Left forelimb (tissue), 1 donor: ENCODE data around the gene ACP3.
"Not testable (repeated sequence)": the region's sequence is repeated elsewhere in the genome, so short reads cannot be mapped to it uniquely, and the experiment has no call there.

Experiments used
- DNase-seq: peaks from one replicate; pipeline ENCODE4 v3.0.0-alpha.2; 2018; ENCODE audit warnings: low spot score

ACP3 gene

DNA sequence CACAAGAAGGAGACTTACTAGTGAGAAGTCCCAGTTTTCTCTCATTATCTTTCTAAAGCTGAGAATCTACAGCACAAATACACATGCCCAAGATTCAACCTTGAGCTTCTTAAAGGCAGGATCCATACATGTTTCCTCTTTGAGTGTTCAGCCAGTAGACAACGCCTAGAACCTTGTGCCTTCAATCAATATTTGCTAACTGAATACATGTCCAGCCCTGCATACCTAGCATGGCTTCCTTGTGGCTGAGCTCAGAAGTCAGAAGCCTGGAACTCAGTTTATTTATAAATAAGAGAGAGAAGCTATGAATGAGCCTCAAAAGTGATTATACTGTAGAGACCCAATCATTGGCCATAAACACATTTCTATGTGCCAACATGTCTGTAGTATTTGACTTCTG lies 43.5 kb downstream of the ACP3 start:
- no peak for DNase-seq

DNA sequence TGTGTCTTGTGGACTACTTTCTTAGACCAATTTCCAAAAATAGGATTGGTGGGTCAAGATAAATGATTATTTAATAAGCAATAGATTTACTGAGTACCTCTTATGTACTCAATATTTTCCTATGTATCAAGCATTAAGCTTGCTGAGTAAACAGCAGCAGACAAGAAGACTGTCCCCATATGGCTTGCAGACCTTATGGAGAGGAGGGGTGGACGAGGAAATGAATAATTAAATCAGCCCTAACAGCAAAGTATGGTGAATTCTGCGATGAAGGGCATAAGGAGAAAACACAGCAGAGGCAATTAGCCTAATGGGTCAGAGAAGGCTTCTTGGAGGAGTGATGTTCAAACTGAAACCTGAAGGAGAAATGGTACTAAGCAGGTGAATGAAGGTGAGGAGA lies 45.1 kb downstream of the ACP3 start:
- DNase-seq, result no peak

DNA sequence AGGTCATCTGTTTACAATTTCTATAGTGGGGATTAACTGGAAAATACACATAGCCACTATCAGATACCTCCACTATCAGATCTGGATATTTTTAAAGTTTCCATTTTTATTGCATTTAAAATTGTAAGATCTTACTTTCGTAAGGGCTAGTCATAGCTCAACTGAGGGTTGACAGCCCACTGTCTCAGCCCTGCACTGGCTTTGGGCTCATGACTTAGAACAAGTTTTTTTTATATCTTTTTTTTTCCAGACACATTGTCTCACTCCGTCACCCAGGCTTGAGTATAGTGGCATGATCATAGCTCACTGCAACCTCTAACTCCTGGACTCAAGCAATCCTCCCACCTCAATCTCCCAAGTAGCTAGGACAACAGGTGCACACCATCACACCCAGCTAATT lies 51.3 kb downstream of the ACP3 start:
- no peak for DNase-seq

DNA sequence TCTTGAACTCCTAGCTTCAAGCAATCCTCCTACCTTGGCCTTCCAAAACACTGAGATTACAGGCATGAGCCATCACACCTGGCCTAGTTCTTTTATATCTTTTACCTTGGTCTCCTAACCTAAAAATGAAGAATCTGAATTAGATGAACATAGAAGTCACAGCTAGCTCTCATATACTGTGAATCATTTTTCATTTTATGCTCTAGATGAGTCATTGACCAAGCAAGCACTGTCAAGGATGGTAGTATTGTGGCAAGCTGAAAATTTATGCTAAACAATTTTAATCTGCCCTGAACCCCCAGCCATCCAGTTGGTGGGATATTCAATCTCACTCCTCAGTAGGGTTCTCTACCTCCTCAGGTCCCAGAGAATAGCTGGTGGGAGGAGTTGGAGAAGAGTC lies 51.8 kb downstream of the ACP3 start:
- DNase-seq, result no peak

DNA sequence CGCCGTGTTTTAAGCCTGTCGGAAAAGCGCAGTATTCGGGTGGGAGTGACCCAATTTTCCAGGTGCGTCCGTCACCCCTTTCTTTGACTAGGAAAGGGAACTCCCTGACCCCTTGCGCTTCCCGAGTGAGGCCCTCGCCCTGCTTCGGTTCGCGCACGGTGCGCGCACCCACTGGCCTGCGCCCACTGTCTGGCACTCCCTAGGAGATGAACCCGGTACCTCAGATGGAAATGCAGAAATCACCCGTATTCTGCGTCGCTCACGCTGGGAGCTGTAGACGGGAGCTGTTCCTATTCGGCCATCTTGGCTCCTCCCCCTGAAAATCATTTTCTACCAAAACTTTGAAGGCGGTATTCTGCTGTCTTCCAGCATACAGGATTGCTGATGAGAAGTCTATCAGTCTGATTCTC lies 59.7 kb downstream of the ACP3 start:
- not testable (repeated sequence) for DNase-seq

DNA sequence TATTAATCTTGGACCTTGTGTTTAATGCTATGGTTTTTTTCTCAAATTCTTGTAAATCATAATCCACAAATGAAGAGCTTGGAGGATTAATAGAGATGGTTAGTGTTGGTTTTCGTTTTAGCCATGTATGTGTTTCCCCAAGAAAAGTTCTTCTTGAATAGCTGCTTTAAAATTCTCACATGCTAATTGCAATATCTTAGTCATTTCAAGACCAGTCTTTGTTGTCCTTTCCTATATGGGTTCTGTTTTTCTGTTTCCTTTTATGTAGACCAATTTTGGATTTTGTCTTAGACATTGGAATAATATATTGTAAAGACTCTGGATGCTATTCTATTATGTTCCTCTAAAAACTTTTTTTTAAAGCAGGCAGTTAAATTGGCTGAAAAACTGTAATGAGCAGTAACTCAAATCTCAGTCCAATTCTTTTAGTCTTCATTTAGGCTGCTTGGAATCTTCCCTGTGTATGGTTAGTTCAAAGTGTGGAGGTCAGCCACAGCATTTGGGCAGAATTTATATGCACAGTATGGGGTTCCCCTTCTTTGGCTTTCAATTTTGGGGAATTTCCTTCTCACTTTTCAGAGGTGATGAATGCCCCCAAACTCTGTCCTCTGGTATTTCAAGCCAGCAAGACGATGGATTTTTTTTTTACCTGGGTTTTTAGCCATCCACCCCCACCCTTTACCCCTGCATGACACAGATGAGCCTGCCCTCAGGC lies 61.0 kb downstream of the ACP3 start:
- DNase-seq, result no peak

DNA sequence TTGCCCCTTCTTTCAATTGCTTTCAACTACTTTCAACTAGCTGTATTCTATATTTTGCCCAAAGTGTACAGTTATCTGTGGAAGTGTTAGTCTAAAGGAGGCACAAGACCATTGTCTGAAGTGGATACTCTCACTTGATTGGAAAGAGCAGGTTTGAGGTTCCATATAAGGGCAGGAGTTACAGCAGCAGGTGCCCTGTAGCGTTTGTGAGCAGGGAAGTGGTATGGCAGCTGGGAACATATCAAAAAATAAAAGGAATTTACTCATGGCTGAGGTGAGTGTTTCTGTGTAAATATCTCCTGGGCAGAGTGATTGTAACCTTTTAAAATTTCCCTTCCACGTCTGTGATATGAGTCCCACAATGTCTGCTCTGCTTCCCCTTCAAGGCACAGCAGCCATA lies 61.6 kb downstream of the ACP3 start:
- DNase-seq, result no peak

DNA sequence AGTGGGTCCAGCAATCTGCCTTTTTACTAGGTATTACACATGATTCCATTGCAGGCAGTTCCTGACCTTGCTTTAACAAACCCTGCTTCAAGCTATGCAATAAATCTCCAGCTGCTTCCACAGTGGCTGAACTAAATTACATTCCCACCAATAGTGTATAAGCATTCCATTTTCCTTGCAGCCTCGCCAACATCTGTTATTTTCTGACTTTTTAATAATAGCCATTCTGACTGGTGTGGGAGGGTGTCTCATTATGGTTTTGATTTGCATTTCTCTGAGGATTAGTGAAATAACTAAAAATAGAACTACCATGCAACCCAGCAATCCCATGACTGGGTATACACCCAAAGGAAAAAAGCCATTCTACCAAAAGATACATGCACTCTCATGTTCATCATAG lies 63.7 kb downstream of the ACP3 start:
- no peak for DNase-seq

DNA sequence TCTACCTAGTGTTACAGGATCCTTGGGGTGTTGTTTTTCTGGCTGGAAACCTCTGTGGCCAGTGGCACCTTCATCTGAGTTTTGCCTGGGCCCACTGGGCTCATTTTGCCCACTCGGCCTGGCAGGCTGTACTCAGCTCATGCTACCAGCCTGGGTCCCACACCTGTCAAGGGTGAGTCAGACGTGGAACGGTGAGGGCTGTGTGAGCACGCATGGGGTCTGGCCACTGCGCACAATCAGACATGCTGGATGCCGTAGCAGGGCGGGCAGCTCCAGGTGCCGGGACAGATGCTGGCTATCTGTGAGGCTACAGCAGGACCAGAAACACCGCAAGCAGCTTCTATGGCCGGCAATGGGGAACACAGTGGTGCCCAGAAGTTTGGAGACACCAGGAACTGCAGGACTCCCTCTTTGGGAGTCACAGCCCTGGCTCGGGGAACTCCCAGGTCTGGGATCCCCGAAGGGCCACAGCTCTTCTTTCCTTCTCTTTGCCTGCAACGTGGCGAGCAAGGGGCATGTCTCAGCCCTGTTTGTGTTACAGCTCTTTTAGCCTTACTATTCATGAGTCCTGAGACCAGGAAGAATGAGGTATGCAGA lies 64.2 kb downstream of the ACP3 start:
- no peak for DNase-seq

DNA sequence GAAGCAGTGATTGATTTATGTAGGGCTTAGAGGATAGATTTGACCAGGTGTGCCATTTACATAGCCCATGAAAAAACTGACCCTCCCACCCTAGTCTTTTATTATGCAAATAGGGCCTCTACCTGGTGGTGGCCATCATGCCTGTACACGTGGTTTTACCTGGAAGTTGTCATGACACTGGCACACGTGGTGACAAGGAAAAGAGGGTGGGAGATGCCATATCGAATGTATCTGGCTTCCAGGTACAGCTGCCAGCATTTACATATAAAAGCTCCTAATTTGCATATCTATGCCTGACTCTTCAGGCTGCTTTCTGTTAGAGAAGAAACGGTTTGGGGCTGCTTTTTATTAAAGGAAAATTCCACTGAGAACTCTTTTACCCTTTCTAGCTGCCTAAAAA lies 65.1 kb downstream of the ACP3 start:
- no peak for DNase-seq

DNA sequence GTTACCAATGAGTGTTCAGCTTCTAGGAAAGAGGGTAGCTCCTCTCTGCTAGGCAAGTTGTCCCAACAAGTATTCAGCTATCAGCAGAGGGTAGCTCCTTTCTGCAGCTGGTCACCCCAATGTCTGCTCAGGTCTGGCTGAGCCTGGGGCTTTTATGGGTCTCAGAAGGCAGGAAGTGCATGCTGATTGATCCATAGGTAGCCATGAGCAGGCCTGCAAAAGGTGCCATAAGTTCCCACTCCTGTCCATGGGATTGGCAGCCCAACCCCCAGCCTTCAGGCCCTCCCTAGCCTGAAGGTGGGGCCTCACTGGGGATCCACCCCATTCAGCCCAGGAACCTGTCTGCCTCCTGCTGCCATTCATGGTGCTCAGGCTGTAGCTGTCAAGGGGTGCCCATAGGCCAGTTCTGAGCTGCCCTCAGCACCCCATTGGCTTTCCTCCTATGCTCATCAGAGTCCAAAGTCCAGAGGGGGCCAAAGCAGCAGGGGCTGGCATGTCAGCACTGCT lies 65.5 kb downstream of the ACP3 start:
- DNase-seq, result no peak

DNA sequence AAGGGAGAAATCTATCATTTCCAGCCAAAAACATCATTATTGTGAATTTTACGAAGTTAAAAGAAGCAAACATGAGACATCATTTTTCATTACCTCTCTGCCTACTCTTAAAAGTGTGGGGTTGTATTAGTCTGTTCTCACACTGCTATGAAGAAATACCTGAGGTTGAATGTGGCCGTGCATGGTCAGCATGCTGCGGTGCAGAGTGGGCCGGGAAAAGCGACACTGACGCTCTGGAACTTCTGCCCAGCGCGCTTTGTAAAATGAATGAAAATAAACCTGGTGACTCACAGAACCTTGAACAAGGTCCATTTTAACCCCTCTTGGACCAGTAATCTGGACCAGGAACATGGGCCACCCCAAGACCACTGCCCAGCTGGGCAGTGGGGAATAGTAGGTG lies 69.1 kb downstream of the ACP3 start:
- no peak for DNase-seq

DNA sequence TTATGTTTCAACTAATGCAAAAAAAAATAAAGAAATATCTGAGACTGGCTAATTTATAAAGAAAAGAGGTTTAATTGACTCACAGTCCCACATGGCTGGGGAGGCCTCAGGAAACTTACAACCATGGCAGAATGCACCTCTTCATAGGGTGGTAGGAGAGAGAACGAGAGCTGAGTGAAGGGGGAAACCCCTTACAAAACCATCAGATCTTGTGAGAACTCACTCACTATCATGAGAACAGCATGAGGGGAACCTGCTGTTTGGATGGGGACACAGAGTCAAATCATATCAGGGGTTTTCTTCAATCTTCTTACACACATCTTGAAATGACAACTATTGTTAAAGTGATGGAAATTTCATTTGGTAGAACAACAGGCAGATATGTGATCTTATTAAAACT lies 75.5 kb downstream of the ACP3 start:
- not testable (repeated sequence) for DNase-seq

DNA sequence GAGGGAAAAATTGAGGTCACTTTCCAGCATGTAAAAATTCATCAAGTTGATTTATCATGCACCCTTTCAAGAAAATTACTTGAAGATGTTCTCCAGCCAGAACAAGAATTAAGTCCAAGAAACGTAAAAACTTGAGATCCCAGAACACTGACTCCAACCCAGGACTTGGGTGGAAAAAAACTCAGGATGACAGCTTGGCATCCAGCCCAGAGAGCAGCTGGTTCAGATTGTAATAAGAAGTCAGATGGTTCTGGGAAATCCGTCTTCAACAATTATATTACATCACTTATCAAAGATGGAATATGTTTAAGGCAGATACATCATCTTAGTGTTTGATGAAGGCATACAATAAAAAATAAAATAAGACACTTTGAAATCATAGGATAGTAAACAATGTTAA lies 77.1 kb downstream of the ACP3 start:
- DNase-seq, result no peak

DNA sequence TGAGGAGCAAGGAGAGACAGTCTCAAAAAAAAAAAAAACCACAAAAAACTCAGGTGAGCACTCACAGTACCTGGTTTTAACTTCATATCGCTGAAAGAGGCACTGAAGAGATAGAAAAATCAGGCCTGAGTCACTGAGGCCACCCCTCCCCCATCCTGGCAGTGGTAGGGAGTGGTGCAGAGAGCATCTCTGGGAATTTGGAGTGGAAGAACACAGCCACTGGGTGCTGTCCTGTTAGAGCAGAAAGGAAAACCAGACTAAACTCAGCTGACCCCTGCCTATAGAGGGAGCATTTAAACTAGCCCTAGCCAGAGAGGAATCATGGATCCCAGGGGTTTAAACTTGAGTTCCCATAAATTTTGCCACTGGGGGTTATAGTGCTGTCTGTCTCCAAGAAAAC lies 77.9 kb downstream of the ACP3 start:
- no peak for DNase-seq

DNA sequence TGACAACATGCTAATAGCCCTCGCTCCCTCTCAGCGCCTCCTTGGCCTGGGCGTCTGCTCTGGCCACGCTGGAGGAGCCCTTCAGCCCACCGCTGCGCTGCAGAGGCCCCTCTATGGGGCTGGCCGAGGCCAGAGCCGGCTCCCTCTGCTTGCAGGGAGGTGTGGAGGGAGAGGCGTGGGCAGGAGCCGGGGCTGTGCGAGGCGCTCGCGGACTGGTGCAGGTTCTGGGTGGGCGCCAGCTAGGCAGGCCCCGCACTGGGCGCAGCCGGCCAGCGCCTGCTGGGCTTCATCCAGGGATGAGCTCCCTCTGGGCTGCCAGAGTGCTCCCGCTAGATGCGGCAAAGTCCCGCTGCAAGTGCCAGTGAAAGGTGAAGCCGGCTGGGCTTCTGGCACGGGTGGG lies 79.0 kb downstream of the ACP3 start:
- DNase-seq, result no peak

DNA sequence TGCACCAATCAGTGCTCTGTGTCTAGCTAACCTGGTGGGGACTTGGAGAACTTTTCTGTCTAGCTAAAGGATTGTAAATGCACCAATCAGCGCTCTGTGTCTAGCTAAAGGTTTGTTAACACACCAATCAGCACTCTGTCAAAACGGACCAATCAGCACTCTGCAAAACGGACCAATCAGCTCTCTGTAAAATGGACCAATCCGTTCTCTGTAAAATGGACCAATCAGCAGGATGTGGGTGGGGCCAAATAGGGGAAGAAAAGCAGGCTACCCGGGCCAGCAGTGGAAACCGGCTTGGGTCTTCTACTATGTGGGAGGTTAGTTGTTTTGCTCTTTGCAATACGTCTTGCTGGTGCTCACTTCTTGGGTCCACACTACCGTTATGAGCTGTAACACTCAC lies 79.6 kb downstream of the ACP3 start:
- DNase-seq, result not testable (repeated sequence)

DNA sequence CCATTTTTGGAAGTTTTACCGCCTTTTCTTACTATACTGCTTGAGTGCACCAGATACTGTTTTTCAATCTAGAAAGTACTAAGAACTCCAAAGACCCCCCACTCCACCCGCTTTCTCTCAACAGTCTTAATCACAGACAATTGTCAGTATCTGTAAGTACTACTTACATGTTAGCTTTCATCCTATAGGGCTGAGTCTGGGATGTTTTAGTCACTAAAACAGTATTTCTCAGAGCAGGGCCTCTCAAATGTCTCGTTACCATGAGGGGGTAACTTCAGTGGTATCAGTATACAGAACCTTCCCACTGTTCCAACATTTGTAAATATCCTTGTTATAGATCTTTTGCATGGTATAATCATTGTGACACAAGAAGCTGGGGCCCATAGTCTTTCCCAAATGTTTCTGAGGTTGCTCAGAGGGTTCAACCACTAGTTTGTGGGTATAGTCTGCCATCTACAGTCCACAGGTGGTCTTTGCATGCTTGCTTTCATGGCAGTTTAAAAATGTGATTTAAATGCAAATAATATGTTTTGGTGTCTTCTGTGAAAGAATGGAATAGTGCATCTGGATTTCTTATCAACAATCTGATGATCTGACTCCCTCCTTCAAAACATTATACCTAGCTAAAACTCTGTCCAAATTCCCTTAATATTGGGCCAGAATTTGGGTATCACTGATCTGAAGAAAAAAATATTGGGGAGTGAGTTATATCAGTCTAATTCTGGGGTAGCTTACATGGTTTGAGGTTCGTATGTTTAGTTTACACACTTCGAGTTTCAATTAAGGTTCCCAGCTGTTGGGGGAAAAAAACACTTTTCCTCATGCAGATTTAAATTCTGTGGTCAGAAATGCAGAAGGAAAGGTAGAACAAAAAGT lies 82.1 kb downstream of the ACP3 start:
- no peak for DNase-seq

DNA sequence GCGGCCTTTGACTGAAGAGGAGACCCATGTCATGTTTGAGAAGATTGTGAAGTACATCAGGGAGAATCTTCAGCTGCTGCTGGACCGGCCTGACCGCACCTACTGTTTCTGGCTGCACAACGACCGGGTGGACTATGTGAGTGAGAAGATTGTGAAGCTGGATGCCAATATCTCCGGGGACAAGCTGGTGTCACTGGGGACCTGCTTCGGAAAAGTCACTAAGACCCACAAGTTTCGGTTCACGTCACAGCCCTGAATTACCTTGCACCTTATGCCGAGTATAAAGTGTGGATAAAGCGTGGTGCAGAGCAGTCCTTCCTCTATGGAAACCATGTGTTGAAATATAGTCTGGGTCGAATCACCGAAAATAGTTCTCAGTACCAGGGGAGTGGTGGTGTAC lies 84.0 kb downstream of the ACP3 start:
- no peak for DNase-seq

DNA sequence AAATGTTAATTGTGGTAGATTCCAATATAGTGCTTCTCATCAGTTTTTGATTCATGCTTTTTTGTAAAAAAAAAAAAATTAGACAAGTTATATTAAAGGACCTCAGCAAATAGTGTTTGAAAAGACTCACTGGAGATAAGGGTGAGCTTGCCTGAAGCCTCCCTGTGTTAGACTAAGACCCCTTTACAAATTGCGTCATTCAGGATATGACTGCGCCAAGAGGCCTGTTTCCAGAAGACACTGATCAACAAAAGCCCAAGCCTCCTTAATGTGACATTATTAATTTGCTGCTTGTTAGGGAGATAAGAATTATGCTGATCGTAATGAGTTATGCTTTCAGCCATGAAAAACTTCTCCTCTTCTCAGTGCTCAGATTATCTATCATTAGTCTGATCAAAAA lies 87.1 kb downstream of the ACP3 start:
- DNase-seq, result no peak

DNA sequence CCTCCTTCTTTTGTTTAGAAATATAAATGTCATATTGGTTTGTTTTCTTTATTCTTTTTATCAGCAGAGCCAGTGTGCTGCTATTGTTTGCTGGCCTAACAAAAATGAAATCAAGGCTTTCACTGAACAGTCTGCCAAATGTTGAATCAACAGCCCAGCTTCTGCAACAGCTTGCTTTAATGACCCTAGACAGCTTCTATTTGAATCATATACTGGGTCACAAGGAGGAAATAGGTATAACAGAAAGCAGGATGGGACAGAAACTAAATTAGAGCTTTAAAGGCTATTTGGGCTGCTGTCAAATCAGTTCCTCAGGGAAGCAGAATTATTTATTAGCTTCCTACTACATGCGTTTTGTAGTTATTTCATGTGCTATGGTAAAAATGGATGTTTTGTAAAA lies 88.0 kb downstream of the ACP3 start:
- DNase-seq, result no peak

DNA sequence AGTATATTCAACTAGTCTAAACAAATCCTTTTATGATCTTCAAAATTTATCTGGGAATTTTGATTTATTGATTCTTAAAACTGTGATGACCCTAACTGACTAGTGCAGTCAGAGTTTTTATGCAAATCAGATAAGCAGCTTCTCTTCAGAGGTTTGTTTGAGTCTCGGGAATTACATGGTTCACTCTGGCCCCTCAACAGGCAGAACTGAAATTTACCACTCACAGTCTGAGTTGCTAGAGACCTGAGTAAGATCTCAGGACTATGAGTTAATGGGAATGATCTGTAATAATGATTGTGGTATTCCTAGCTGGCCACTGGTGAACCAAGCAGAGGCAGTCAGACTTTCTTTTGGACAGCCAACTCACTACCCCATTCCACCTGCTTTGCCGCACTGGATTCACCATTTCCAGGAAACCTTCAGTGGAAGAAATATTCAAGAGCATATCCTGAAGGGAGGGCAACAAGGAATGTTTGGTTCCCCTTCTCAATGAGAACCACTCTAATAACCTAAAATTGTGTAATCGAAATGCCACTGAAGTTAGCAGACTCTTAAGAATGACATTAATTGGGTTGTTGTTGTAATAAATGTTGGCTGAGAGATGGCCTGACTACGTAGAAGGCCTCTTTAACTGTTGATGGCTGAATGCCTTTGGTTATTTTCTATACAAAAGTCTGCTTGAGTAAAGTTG lies 88.5 kb downstream of the ACP3 start:
- no peak for DNase-seq
